GM19099 (cell line): ENCODE measurements around the gene CD38.

ENCODE experiments used
- POLR2A ChIP-seq: IDR thresholded peaks from 3 replicates; pipeline ENCODE4 v1.6.1; 2011; ENCODE audit warnings: low read depth; ENCODE audit not compliant: insufficient read length; ENCODE audit errors: extremely low read depth

Gene CD38

GRCh38 chr4:15754323-15754722 lies 23.8 kb upstream of the CD38 start:
- no peak for TF ChIP-seq POLR2A

GRCh38 chr4:15755321-15756155 lies 22.6 kb upstream of the CD38 start:
- no peak for TF ChIP-seq POLR2A

GRCh38 chr4:15756361-15756861 lies 21.7 kb upstream of the CD38 start:
- peak; percentile 26 for TF ChIP-seq POLR2A

- TF ChIP-seq POLR2A, result no peak
These were observed 21.1 kb upstream of the CD38 start for GRCh38 chr4:15757054-15757453.

- no peak for TF ChIP-seq POLR2A
These were observed 19.8 kb upstream of the CD38 start for GRCh38 chr4:15758294-15758693.

GRCh38 chr4:15765391-15765790 lies 12.7 kb upstream of the CD38 start:
- TF ChIP-seq POLR2A, result no peak

GRCh38 chr4:15765910-15766697 lies 12.0 kb upstream of the CD38 start:
- TF ChIP-seq POLR2A, result no peak

GRCh38 chr4:15766821-15767220 lies 11.3 kb upstream of the CD38 start:
- TF ChIP-seq POLR2A, result no peak

- TF ChIP-seq POLR2A, result no peak
These were observed 8.9 kb upstream of the CD38 start for GRCh38 chr4:15769202-15769601.

GRCh38 chr4:15771216-15772058 lies 6.7 kb upstream of the CD38 start:
- no peak for TF ChIP-seq POLR2A

- no peak for TF ChIP-seq POLR2A
These were observed 4.1 kb upstream of the CD38 start for GRCh38 chr4:15774020-15774420.

- no peak for TF ChIP-seq POLR2A
These were observed 1.1 kb upstream of the CD38 start for GRCh38 chr4:15776871-15777648.

GRCh38 chr4:15777697-15778288 lies 335 bp upstream of the CD38 start:
- no peak for TF ChIP-seq POLR2A

GRCh38 chr4:15779306-15779705 lies 1.2 kb downstream of the CD38 start:
- no peak for TF ChIP-seq POLR2A
